OCI-LY7 (cell line): ENCODE measurements around the gene ARG2.

Experiments
- CTCF ChIP-seq: fragments of 200-600 bp; sonication (generic); conservative IDR thresholded peaks from 2 replicates; pipeline ENCODE4 v1.5.1; 2014; ENCODE audit warnings: mild to moderate bottlenecking, antibody characterized with exemption, low read length, moderate library complexity, mixed read lengths
- EZH2phosphoT487 ChIP-seq: fragments of 200-600 bp; sonication (generic); IDR thresholded peaks from 2 replicates; pipeline ENCODE4 v1.6.1; 2018; ENCODE audit warnings: low read depth, borderline replicate concordance, mild to moderate bottlenecking, mixed run types, antibody characterized with exemption, low read length, moderate library complexity, mixed read lengths

DNA sequence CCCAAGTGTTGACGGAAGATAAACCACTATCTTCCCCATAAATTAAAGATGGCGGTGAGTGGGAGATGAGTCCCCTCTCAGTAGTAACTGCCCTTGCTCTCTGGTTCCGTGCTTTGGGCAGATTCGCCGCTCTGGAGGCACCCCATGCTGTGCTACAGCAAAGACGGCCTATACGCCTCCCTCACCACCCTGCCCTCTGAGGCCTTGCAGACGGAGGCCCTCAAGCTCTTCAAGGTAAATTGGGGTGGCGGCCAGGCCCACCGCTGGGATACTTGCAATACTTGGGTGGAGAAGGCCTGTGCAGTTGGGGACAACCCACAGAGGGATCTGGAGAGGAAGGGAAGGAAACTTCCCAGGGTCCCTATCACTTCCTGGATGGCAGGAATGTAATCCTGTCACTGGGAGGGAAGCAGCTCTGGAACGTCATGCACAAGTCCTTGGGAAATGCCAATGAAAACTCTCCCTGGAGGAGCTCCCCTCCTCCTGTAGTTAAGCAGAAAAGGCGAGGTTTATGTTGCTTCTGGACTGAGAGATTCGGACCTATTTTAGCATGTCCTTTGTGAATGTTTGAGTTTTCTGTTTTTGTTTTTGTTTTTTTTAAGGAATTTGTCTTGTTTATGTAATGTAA is 42.4 kb upstream of the ARG2 start:
- TF ChIP-seq CTCF (no peak), EZH2phosphoT487 (no peak)
